ENCODE results near the gene PRPF18. TPM values are rescaled to one million over a fixed set of nuclear protein-coding genes. Genes with fewer than 3 reads are reported as not detected.

PRPF18 gene
- total RNA-seq, 1 experiment from 2014 or later = 21.3 TPM

GRCh38 chr10:13597909-13598308 lies 11.1 kb downstream of the PRPF18 start:
- TF ChIP-seq CTCF (IDR thresholded peaks at IDR 0.05; ENCODE audit: unreplicated experiment) = no peak
- H3K27me3 Mint-ChIP-seq (ENCODE audit: unreplicated experiment) = no peaks in the 10 kb centered on the region
- H3K4me1 Mint-ChIP-seq (ENCODE audit: low read depth, unreplicated experiment) = no peaks in the 10 kb centered on the region
- CTCF ChIA-PET = no interaction called here
- BruUV-seq (replicated peaks) = no TSS peak
- intact Hi-C loops (cut with micrococcal nuclease; ENCODE audit: unreplicated experiment) = no loop called here
- DNase-seq = no peak
- no peaks in the 10 kb centered on the region for H3K9me3 Mint-ChIP-seq (ENCODE audit: low read depth, unreplicated experiment)
- no peaks in the 10 kb centered on the region for H3K36me3 Mint-ChIP-seq (ENCODE audit: insufficient read depth, unreplicated experiment)
- no peak overlapping the region for H3K27ac Mint-ChIP-seq (ENCODE audit: unreplicated experiment)
- H3K4me3 Mint-ChIP-seq (ENCODE audit: low read depth, unreplicated experiment) = no peak overlapping the region

DNA sequence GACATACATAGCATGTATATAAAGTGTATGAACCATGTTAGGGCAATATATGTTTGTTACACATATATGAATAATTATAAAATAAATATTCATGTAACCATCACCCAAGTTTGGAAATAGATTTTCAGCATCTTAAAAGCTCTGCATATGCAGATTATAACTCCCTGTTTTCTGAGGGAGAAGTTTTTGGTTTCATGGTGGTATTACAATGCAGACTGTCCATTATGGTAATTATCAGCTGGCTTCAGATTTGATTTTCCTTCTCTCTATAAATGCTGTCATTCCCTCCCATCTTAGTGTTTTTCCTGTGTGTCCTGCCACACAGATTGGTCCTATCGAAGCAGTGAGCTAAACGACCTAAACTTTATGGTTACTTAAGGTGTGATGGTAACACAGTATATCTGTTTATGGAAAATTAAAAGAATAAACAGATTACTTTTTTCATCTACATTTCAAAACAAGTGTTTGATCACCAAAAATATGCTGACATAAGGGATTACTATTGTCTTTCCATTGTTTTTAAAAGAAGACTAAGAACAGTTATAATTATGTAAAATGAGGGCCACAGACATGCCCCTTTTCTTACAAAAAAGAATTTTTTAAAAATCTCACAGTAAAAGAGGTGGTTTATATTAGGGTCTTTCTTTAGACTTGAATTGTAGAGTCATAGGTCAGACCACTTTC lies 17.7 kb downstream of the PRPF18 start:
- peaks cover 11% of the 10 kb centered on the region for H3K36me3 Mint-ChIP-seq (ENCODE audit: insufficient read depth, unreplicated experiment)
- no peak overlapping the region for H3K27ac Mint-ChIP-seq (ENCODE audit: unreplicated experiment)
- no TSS peak for BruUV-seq (replicated peaks)
- CTCF ChIA-PET = no interaction called here
- H3K9me3 Mint-ChIP-seq (ENCODE audit: low read depth, unreplicated experiment) = no peaks in the 10 kb centered on the region
- H3K27me3 Mint-ChIP-seq (ENCODE audit: unreplicated experiment) = no peaks in the 10 kb centered on the region
- DNase-seq = no peak
- intact Hi-C loops (cut with micrococcal nuclease; ENCODE audit: unreplicated experiment) = no loop called here
- no peak for TF ChIP-seq CTCF (IDR thresholded peaks at IDR 0.05; ENCODE audit: unreplicated experiment)
- H3K4me3 Mint-ChIP-seq (ENCODE audit: low read depth, unreplicated experiment) = no peak overlapping the region
- no peaks in the 10 kb centered on the region for H3K4me1 Mint-ChIP-seq (ENCODE audit: low read depth, unreplicated experiment)

DNA sequence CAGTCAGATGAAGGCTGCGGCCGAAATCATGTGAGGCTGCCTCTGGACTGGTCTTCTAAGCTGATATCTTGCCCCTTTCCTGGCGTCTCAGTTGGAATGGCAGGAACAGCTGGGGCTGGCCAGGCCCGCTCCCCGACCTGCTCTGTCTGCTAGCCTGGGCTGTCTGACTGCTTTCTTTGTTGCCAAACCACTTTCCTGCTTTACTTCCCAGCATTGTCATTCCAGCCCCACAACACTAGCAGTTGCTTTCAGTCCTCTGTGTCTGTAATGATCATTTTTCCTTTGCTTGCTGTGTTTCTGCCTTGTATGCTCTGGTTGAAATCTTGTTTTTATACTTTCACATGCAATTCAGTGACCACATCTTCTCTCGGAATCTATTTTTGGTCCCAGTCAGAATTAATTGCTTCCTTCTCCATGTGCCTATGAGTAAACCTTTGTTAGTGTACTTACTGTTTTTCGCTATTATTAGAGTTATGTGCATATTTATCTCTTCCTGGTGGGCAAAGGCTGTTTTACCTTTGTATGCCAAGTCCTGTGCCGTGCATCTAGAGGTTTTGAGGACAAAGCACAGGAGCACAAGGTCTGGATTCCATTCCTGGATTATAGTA lies 21.6 kb downstream of the PRPF18 start:
- BruUV-seq (replicated peaks) = no TSS peak
- H3K27me3 Mint-ChIP-seq (ENCODE audit: unreplicated experiment) = no peaks in the 10 kb centered on the region
- H3K9me3 Mint-ChIP-seq (ENCODE audit: low read depth, unreplicated experiment) = no peaks in the 10 kb centered on the region
- TF ChIP-seq CTCF (IDR thresholded peaks at IDR 0.05; ENCODE audit: unreplicated experiment) = no peak
- no peak overlapping the region for H3K4me3 Mint-ChIP-seq (ENCODE audit: low read depth, unreplicated experiment)
- peaks cover 16% of the 10 kb centered on the region for H3K36me3 Mint-ChIP-seq (ENCODE audit: insufficient read depth, unreplicated experiment)
- CTCF ChIA-PET = no interaction called here
- no peak overlapping the region for H3K27ac Mint-ChIP-seq (ENCODE audit: unreplicated experiment)
- no peak for DNase-seq
- intact Hi-C loops (cut with micrococcal nuclease; ENCODE audit: unreplicated experiment) = no loop called here
- no peaks in the 10 kb centered on the region for H3K4me1 Mint-ChIP-seq (ENCODE audit: low read depth, unreplicated experiment)

DNA sequence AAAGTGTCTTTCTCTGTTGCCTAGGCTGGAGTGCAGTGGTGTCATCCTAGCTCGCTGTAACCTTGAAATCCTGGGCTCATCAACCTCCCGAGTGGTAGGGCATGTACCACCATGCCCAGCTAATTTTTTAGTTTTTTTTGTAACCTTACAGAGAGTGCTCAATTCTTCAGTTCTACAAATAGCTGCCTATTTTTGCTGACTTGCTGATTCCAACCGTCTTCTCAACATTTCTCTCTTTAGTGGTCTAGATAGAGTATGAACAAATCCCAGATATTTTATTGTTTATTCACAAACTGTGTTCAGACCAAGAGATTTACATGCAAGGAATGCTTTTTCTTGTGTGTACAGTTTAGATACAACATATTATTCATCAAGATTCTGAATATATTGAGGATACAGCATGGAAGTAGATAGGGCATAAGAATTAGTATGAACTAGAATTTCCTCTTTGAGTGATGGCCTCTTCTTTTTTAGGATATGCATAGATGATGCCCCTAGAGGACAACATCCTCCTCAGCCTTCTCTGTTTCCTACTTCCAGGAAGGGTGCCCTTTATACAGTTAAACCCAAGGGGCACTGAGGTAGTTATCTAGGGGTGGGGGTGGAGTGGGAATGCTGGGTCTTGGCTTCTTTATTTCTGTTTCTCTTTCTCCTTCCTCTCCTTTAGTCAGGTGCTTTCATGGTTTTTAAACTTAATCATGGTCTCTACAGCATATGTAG lies 26.0 kb downstream of the PRPF18 start:
- Mint-ChIP-seq H3K4me3 (ENCODE audit: low read depth, unreplicated experiment) (no peak overlapping the region), H3K9me3 (ENCODE audit: low read depth, unreplicated experiment) (no peaks in the 10 kb centered on the region), H3K27me3 (ENCODE audit: unreplicated experiment) (no peaks in the 10 kb centered on the region), H3K27ac (ENCODE audit: unreplicated experiment) (no peak overlapping the region), H3K36me3 (ENCODE audit: insufficient read depth, unreplicated experiment) (peaks cover 5% of the 10 kb centered on the region), H3K4me1 (ENCODE audit: low read depth, unreplicated experiment) (no peaks in the 10 kb centered on the region)
- intact Hi-C loops (cut with micrococcal nuclease; ENCODE audit: unreplicated experiment) = no loop called here
- CTCF ChIA-PET = interaction anchor here (0.6 kb wide), 2 partner anchors 106 to 385 kb away, joined by 3 to 5 read pairs; no protein-coding TSS in a partner anchor
- no peak for TF ChIP-seq CTCF (IDR thresholded peaks at IDR 0.05; ENCODE audit: unreplicated experiment)
- no TSS peak for BruUV-seq (replicated peaks)
- DNase-seq = no peak

Data from Calu3 (cell line).